Ovary (tissue), 3 donors: ENCODE measurements around the gene SLCO4C1.

ENCODE experiments used
- CTCF ChIP-seq, 3 donors: fragments of 450-650 bp in 2 of 3; fragments of 200-600 bp in 1 of 3; IDR thresholded peaks; one replicate each; pipeline versions ENCODE4 v1.5.1 to v1.8.0; 2016 to 2022; ENCODE audit warnings: antibody characterized with exemption in 3 of 3, mild to moderate bottlenecking in 1 of 3
- EP300 ChIP-seq: sonication (generic); formaldehyde crosslinking; IDR thresholded peaks from one replicate; pipeline ENCODE4 v1.6.1; 2017; ENCODE audit warnings: antibody characterized with exemption
- donor health status: DM: no; HTN: no; CAD: no.

GRCh38 chr5:102296178-102296817 is at the start of gene SLCO4C1:
- no peak for TF ChIP-seq EP300
- TF ChIP-seq CTCF (IDR thresholded peaks at IDR 0.05) = no peak
